GM12874 (cell line): ENCODE results near the gene CXADR.

Source experiments
- CTCF ChIP-seq: IDR thresholded peaks from 2 replicates; pipeline ENCODE4 v1.5.1; 2011; ENCODE audit warnings: low read depth, mild to moderate bottlenecking, control low read depth, low read length, moderate library complexity; ENCODE audit not compliant: insufficient read depth

The CXADR gene

GRCh38 chr21:17494051-17494450 is 18.8 kb upstream of the CXADR start:
- TF ChIP-seq CTCF: no peak

DNA sequence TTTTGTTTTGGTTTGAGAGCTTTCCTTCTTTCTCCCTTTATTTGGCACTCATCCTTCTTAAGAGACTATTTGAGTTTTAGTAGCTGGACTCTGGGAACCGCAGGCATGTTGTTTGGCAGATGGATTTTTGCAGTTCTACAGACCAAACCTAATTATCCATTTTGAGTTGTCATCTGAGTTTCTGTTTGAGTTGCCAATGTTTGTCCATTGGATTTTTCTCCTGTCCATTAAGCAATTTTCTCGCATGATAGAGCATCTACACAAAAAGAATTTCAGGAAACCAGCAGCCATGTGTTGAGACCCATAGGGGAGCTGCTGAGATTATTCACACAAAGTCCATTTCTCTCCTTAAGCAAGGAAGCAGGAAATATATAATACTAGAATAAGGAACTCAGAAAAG is 17.2 kb upstream of the CXADR start:
- no peak for TF ChIP-seq CTCF

GRCh38 chr21:17497316-17497715 is 15.5 kb upstream of the CXADR start:
- no peak for TF ChIP-seq CTCF

DNA sequence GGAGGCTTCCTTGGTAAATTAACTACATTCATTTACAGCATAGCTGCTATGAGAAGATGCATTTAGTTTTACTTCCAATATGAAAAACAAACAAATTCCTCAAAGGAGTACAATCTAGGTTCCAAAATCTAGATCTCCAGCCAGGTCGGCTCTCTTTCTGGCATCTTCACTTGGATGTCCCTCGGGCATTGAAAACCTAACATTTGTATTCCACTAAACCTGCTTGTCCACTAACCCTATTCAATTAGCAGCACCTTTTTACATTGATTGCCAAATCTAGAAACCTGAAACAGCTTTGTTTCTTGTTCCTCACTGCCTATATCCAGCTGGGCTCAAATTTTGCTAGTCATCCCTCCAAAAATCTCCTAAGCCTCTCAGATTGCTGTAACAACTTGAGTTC is 14.3 kb upstream of the CXADR start:
- TF ChIP-seq CTCF: no peak

DNA sequence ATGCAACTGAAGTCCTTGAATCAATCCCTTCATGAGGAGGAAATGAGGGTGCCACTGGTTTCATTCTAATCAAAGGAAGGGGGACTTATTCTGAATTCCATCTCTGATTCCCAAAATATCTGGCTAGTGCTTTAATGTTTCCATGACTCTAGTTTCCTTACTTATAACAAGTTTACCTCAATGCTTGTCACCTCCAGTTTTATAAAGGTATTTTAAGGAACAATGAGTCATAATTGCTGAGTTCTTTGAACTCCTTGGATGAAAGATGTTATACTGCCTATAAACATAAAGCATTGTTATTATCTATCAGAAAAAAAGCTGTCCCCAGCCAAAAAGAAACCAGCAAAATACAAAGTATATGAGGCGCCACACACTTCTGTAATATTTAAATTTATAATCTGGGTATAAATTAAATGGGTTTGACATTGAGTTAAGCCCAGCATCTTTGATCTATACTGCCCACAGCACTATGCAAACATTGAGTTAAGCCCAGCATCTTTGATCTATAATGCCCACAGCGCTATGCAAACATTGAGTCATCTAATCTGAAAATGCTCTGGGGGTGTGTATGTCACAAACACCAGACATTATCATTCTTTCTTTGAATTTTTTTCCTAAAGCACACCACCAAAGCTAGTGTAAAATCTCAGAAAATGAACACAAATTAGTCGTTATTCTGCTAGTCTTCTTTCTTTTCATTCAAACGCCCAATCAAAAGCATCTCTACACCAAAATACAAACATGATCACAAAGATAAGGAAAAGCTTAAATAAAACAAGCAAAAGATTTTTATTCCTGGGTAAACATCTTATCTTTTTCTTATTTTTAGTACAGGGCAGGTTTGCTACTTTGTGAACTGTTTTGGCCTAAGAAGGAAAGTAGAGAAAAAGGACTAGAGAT is 11.5 kb upstream of the CXADR start:
- no peak for TF ChIP-seq CTCF

- no peak for TF ChIP-seq CTCF
These were observed 5.9 kb upstream of the CXADR start for GRCh38 chr21:17506951-17507350.

GRCh38 chr21:17507591-17507990 is 5.3 kb upstream of the CXADR start:
- no peak for TF ChIP-seq CTCF
